NCI-H748 treated with DMSO at 0.1 percent for 48 hours (cell line): ENCODE data around the gene PDE10A.

Source experiments
- DNase-seq: peaks from one replicate; lab custom pipeline; 2025; lab: John Stamatoyannopoulos, UW

Gene PDE10A

DNA sequence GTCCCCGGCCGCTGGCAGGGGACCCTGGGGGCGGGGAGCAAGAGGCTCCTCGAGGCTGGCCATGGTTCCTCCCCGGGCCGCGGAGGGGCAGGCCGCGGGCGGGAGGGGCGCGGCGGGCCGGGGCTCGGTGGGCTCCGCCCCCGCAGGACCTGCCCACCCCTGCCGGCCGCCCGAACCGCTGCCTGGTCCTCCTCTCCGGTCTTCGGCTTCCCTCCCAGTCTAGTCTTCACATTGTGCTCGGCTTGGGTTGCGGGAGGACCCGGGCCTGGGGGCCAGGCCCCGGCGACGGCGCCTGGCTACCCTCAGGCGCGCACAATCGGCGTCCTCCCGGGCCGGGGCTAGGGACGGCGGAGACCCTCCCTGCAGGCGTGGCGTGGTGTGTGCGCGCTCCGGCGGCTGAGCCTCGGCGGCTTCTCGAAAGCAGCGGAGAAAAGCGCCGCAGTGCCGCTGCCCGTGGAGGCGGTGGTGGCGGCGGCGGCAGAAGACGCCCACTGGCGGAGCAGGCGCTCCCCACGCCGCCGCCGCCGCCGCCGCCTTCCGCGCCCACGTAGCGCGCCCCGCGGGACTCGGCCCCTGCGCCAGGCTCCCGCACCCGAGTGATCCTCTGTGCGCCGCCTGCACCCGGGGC lies at the start of gene PDE10A:
Gene PDE10A, minus strand, starts transcription at position 493 of the 628 bp plus-strand sequence. Its CDS starts 430 bp downstream, at position 63.
- no peak for DNase-seq

DNA sequence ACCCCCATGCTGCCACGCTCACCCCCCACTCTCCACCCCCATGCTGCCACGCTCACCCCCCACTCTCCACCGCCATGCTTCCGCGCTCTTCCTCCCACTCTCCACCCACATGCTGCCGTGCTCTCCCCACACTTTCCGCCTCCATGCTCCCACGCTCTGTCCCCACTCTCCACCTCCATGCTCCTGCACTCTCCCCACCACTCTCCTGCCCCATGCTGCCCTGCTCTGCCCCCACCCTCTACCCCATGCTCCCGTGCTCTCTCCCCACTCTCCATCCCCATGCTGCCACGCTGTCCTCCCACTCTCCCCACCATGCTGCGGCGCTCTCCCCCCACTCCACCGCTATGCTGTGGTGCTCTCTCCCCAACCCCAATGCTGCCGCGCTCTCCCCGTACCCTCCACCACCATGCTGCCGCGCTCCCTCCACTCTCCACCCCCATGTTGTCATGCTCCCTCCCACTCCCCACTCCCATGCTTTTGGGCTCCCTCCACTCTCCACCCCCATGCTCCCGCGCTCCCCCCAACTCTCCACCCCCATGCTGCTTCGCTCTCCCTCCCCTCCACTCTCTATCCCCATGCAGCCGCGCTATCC lies 46.0 kb upstream of the PDE10A start:
- DNase-seq: no peak

DNA sequence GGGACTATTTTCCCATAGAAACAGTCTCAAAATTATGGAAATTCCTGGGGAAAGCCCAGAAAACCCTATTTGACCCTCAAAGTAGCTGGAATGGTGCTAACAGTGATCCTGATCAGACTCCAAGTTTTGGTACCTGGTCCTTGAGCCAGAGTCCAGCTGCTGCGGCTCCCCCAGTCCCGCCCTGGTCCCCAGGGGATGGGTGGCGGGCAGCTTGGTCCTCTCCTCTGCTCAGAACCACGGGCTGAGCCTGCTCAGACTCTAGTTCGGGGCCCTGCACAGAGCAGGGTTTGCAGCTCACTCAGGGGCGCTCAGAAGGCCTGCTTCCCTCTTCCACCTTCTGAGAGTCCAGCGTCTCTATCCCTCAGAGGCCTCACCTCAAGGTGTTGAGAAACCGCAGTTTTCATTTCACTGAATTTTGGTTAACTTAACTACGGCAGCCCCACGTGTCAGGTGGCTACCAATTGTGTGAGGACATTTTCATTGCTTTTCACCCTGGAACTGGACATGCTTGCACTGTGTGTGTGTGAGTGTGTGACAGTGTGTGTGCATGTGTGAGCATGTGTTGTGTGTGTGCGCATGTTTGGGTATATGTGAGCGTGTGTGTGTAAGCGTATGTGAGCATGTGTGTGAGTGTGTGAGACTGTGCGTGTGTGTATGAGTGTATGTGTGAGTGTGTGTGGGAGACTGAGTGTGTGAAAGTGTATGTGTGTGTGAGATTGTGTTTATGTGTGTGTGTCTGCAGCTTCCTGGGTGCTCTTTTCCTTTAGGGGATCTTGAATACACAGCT lies 44.2 kb upstream of the PDE10A start:
- DNase-seq: no peak

DNA sequence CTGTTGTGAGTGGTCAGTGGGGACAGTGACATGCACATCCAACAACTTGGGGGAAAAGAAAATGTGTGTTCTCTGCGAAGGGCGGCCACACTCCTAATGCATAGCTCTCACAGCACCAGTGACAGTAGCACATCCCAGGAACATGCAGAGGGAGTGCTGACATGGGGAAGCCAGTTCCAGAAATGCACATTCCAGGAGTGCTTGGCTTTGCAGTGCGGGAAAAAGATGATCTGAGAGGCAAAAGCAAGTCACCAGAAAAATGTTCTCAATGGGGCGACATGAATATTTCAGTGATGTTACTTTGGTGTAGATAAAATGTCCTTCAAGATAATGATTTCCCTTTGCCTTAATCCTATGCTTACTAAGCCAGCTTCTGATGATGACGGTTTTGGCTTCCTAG lies 42.9 kb upstream of the PDE10A start:
- DNase-seq: no peak

DNA sequence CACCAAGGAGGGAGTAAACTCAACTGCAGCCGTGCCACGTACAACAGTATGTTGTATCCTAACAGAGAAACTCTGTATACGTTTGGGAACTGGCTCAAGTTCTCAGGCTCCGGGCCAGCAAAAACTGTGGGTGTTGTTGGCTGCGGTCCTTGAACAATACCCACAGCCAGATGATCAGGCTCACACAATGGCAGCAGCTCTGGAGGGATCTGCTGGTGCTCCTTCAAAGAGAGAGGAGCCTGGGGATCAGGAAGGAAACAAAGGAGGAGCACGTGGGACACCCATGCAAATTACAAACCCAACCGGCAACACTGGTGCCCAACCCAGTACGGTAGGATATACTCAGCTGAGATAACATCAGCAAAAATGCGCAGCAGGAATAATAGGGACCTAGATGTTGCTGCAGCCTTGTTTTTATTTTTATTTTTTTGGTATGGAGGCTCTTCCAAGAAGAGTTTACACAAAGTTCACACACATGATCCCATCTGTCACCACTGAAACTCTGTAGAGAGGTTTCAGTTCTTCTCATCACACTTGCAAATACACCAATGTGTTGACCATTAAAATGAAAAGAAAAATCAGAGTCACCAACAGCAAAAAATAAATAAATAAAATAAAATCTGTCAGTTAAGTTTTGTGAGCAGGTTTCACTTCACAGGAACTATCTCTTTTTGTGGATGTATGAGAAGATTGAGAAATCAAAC lies 41.2 kb upstream of the PDE10A start:
- no peak for DNase-seq

DNA sequence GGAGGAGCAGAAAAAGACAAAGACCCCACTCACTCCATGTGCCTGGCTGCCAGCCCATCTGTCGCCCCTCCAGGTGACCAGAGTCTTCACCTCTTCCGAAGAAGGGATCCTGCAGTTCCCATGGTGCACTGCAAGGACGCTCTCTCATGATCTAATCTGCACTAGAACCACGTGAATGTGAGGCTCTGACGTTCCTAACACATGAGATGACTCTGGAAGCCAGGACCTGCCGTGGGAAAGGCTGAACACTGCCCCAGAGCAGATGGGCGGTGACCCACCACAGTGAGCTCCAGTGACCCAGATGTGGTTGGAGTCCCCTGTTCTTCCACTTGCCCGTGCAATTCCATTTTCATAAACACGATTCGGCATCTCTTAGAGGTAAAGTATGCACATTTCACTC lies 39.6 kb upstream of the PDE10A start:
- DNase-seq: no peak

DNA sequence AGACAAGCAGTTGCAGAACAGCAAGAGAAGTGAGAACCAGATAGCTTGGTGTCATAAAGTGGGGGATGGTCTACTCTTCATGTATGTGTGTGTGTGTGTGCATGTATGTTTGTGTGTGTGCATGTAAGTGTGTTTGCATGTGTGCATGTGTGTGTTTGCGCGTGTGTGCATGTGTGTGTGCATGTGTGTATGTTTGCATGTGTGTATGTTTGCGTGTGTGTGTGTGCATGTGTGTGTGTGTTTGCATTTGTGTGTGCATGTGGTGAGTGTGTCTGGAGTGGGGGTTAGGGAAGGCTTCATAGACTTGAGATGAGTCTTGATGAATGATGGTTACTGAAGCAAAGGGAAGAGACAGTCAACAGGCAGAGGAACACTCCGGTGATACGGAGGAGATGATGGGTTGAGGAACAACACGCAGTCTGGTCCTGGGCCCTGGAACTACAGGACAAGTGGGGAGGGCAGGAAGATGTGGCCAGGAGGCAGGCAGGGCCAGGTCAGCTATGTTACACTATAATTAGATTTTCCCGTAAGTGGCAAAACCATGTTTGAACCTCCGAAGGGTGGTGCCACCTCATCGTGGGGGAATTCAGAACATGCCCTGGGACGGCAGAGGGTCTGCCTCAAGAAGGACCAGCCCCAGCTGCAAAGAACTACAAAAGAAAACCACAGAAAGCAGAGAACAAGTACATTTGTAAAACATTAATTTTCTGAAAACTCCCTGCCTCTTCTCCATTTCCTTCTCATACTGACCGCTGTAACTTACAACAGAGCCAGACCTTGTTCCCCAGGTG lies 38.7 kb upstream of the PDE10A start:
- DNase-seq: no peak

DNA sequence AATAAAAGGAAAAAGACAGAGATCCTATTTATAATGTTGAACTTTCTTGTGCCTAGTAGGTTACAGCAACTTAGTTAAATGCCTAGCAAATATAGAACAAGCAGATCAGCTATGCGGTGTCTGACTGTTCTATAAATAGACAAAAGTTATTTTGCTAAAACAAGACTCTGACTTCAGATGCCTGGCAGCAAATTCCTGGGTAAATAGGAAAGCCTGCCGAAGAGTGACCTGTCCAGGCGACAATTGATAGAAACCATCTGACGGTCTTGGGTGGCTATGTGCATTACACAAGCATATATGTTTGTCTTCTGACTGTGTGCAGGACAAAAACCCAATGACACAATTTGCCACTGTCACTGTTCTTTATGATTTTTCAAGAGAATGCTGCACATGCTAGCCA lies 38.0 kb upstream of the PDE10A start:
- no peak for DNase-seq

DNA sequence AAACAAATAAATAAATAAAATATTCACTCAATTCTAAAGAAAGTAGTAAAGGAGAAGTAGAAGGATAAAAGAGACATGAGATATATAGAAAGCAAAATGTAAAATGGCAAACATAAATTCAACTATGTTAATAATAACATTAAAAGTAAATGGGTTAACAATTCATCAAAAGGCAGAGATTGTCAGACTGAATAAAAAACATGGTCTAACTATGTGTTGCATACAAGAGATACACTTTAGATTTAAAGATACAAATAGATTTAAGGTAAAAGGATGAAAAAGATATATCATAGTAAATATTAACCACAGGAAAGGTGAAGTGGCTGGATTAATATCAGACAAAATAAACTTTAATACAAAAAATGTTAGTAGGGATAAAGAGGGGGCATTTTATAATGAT lies 35.8 kb upstream of the PDE10A start:
- DNase-seq: no peak

DNA sequence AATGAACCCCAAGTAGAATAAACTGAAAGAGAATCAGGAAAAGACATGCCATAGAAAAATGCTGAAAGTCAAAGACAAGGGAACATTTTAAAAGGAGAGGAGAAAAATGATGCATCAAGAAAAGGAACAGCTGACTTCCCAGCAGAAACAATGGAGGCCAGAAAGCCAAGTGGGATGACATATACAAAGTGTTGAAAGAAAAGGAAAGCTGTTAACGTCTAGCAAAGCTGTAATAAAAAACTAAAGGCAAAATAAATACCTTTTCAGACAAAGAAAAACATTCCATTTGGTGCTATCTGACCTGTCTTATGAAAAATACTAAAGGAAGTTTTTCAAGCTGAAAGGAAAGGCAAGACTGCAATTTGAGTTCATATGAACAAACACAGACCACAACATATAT lies 34.1 kb upstream of the PDE10A start:
- DNase-seq: no peak

DNA sequence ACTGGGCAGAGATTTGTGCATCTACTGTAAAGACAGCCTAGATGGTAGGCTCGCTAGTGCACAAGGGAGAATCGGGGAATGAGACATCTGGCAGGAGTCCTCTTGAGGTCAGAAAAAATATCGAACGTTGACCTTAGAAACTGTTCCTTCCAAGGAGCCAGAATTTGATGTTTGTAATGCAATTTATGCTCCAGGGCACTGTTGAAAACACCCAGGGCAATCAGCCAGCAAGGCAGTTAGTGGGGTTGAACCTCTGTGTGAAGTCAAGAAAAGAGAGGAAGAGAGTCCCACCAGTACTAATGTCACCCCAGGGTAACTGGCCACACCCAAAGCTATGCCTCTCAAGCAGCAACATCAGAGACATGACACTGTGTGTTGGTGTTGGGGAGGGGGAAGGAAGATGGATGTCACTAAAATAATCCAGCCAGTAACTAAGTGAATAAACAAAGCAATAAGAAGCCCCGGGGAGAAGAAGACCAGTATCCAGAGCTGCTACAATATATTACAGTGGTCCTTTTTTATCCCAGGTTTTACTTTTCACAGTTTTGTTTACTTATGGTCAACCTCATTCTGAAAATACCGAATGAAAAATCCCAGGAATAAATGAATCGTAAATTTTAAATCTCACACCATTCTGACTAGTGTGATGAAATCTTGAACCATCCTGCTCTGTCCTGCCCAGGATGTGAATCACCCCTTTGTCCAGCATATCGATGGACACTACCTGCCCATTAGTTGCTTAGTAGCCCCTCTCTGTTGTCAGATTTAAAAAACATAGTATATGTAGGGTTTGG lies 32.9 kb upstream of the PDE10A start:
- DNase-seq: no peak

DNA sequence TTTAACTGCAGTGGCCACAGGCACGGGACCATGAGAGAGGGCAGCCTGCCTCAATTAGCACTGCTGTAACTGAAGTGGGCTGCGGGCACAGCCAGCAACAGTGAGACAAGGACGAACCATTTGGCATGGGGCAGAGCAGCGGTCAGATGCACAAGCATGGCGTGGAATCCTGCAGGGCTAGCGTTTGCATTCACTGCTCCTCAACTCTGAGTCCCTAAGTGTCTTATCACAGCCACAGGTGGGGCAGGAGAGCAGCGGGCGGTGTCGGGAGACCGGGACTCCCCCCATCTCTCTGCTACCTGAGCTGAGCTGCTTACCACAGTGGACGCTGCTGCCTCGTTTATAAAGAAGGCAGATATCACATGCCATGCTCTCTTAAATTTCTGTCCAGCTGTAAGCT lies 31.3 kb upstream of the PDE10A start:
- no peak for DNase-seq

DNA sequence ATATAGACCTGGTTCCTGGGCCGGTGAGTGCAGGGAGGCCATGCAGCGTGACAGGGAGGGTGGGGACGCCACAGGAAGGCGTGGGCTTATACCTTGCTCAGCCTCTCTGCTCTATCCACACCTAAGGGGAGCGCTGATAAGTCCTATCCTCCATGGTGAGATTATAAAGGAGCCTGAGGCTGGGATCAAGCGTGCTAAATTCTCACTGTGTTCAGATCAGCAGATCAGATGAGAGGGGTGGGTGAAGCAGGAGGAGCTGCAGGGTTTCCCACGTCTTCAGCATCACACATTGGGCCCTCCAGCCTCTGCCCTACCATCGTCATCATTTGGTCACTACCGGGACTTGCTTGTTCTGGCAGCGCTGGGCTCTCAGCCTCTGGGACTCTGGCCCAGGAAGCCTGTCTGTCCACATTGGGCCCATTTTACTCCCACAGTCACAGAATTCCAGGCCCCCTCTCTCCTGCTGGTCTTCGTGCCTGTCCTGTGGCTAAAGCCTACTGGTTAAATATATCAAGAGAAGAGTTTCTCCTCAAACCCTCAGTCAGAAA lies 29.1 kb upstream of the PDE10A start:
- DNase-seq: no peak

DNA sequence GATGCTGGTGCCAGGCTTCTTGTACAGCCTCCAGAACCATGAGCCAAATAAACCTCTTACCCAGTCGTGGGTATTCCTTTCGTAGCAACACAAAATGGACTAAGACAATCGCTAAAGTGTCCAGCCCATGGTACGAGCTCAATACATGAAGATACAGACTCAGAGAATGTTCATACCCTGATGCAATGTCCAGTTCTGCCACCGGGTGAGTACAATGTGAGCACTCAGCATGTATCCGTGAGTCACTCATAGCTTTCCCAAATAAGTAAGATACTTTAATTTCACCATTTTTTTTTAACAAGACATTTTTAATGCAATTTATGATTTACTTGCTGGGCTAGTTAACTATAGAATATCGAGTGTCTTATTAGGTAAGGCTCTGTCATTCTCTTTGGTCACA lies 26.7 kb upstream of the PDE10A start:
- no peak for DNase-seq

DNA sequence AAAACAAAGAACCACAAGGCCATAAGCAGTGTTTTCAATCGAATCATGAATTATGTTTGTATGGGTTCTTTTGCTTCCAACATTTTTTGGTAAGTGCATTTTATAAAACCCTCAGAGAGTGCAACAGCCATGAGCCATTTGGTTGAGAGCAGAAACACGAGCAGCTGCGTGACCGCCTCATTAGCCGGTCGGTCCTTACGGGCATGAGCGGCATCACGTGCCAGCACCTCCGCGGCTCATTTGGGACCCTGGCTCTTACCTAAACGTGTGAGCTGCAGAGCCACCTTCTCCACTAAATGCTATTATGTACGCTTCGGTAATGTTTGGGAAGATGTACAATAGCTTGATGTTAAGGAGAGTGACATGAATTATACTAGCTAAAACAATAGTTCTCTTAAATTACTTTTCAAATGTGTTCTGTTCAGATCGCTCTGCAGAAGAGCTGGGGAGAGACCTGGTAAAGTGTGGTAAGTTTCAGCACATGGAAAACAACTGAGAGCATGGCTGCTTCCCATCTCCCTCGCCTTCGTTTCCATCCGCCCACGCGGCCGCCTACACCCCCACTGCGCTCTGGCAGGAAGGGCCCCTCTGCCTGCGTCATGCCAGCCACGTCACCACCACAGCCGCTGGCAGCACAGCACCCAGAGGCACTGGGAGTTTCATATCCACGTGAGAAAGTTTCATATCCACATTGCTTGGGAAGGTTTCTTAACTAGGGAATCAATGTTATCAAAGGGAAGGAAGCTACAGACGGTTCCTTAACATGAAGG lies 23.7 kb upstream of the PDE10A start:
- no peak for DNase-seq

DNA sequence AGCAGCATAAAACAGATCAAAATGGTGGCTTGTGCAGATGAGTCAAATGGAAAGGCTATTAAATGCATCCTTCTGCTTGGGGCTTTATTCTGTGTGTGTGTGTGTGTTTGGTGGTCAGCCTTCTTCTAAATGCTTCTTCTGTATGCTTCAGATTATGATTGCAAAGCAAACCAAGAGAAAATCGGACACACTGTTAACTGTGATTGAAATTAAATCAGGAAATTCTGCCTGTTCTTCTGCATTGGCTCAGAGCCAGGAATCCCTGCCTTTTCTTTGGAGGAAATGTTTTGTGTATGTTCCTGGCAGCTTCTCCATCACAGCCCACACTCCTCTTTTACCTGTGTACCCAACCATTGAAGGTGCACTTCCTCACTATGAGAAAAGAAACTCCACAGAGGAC lies 22.3 kb upstream of the PDE10A start:
- peak; percentile 16 for DNase-seq

DNA sequence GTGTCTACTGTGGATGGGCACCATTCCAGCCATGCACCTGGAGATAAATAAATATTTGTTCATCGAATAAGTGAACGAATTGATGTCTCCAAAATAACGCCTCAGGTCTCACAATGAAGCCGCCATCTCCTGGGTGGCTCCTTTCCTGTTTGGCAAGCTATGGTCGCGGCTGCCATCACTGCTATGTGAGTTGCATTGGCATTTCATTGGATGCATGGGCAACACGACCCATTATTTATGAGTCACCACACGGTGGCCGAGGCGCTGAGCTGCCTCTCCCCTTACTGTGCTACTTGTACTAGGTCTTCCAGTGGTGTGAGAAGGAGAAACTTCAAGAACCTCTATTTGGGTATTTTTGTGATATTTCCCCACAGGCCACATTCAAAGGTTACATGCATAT lies 21.3 kb upstream of the PDE10A start:
- DNase-seq: peak; percentile 35

DNA sequence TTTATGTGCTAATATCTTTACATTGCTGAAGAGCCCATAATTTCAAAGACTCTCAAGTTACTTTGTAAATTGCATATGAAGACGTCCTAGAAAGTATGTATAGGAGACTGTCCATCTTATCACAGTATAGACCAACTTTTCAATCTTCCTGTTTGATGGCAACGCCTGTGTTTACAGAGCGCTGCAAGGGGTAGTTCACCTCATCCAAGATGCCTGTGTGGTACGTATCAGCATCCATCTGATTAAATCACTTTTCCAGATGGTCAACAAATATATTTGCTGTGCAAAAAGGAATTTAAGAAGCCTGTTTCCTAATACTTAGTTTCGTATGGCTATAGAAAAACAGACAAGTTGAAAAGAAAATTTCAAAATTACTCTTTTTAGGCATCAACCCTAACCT lies 17.9 kb upstream of the PDE10A start:
- no peak for DNase-seq

DNA sequence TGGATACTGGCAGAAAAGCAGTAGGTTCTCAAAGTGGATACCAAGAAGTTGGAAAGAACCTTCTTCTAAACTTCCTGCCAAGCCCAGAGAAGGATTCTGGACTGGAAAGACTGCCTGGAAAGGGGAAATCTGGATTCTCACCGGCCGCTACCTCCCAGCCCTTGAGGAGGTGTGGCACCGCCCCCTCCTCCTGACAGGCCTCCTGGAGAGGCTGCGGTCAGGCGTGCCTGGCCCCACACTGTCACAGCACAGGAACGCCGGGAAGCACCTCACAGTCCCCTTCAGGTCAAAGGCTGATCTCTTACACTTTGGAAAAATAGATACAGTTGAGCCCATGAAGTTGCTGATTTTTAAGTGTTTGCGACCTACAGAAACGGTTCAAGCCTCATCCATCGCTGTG lies 16.3 kb upstream of the PDE10A start:
- DNase-seq: no peak

DNA sequence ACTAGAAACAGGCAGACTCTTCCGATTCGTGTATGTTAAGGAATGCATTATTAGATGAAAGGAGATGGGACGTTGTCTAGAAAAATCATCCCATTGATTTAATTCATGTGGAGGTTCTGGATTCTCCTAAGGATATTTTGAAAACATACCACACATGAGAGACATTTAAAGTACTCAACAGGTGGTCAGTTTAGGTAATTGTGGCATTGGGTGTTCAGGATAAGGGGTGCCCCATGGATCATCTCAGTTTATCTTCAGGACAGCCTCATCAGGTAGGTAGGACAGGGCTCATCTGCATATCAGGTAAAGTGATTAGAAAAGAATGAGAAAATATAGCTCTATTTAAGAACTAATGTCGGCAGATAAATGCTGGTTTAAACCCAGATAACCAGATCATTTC lies 15.9 kb upstream of the PDE10A start:
- no peak for DNase-seq
